ENCODE measurements around the gene CFAP299.

Gene CFAP299

GRCh38 chr4:80420638-80421037 is 85.1 kb downstream of the CFAP299 start:
- TF ChIP-seq CTCF (IDR thresholded peaks at IDR 0.05; ENCODE audit: control insufficient read depth, insufficient read depth, low read depth, low read length, missing control alignments), result no peak
- H3K4me3 ChIP-seq (ENCODE audit: control insufficient read depth, low read depth, low read length), result no peak overlapping the region
- no peak for DNase-seq (ENCODE audit: low read depth)

- no peak overlapping the region for H3K4me3 ChIP-seq (ENCODE audit: control insufficient read depth, low read depth, low read length)
- TF ChIP-seq CTCF (IDR thresholded peaks at IDR 0.05; ENCODE audit: control insufficient read depth, insufficient read depth, low read depth, low read length, missing control alignments), result no peak
- no peak for DNase-seq (ENCODE audit: low read depth)
Observed at GRCh38 chr4:80422727-80423404, 87.3 kb downstream of the CFAP299 start.

GRCh38 chr4:80423553-80424224 is 88.2 kb downstream of the CFAP299 start:
- DNase-seq (ENCODE audit: low read depth), result no peak
- TF ChIP-seq CTCF (IDR thresholded peaks at IDR 0.05; ENCODE audit: control insufficient read depth, insufficient read depth, low read depth, low read length, missing control alignments), result no peak
- no peak overlapping the region for H3K4me3 ChIP-seq (ENCODE audit: control insufficient read depth, low read depth, low read length)

- no peak for DNase-seq (ENCODE audit: low read depth)
- no peak overlapping the region for H3K4me3 ChIP-seq (ENCODE audit: control insufficient read depth, low read depth, low read length)
- TF ChIP-seq CTCF (IDR thresholded peaks at IDR 0.05; ENCODE audit: control insufficient read depth, insufficient read depth, low read depth, low read length, missing control alignments), result no peak
Observed at GRCh38 chr4:80424225-80424581, 88.7 kb downstream of the CFAP299 start.

- no peak for TF ChIP-seq CTCF (IDR thresholded peaks at IDR 0.05; ENCODE audit: control insufficient read depth, insufficient read depth, low read depth, low read length, missing control alignments)
- DNase-seq (ENCODE audit: low read depth), result no peak
- no peak overlapping the region for H3K4me3 ChIP-seq (ENCODE audit: control insufficient read depth, low read depth, low read length)
Observed at GRCh38 chr4:80425124-80426100, 89.9 kb downstream of the CFAP299 start.

GRCh38 chr4:80431203-80431965 is 95.9 kb downstream of the CFAP299 start:
- no peak for DNase-seq (ENCODE audit: low read depth)
- no peak overlapping the region for H3K4me3 ChIP-seq (ENCODE audit: control insufficient read depth, low read depth, low read length)
- no peak for TF ChIP-seq CTCF (IDR thresholded peaks at IDR 0.05; ENCODE audit: control insufficient read depth, insufficient read depth, low read depth, low read length, missing control alignments)
